WTC11 (cell line): ENCODE data around the gene OR5AU1. TPM values are rescaled to one million over a fixed set of nuclear protein-coding genes. Genes with fewer than 3 reads are reported as not detected.

Experiments
- ATAC-seq: fragments of 200-7000 bp; cut with Tn5 transposase; 2 replicates; pipeline ENCODE4 v1.10.0; 2021; ENCODE audit warnings: mild to moderate bottlenecking, moderate library complexity
- CTCF ChIA-PET: fragments of 300-600 bp; sonication (Branson Sonifier 250); formaldehyde crosslinking; loops from one replicate; lab custom pipeline; 2021; ENCODE audit warnings: antibody characterized with exemption; lab: Charles Lee
- POLR2A ChIA-PET: fragments of 350-600 bp; sonication (Branson Sonifier 250); formaldehyde crosslinking; loops from one replicate; lab custom pipeline; 2021; ENCODE audit warnings: antibody characterized with exemption; lab: Charles Lee
- DNase-seq: peaks from one replicate; pipeline ENCODE4 v3.0.0; 2021; ENCODE audit warnings: low spot score
- H3K27ac Mint-ChIP-seq: 2 replicates; pipeline ENCODE4 v1.8.0; 2021; ENCODE audit warnings: mixed read lengths
- H3K27me3 Mint-ChIP-seq: 2 replicates; pipeline ENCODE4 v1.8.0; 2021; ENCODE audit warnings: low read depth, mild to moderate bottlenecking, moderate library complexity, mixed read lengths
- H3K36me3 Mint-ChIP-seq: 2 replicates; pipeline ENCODE4 v1.8.0; 2021; ENCODE audit warnings: mixed read lengths
- H3K4me1 Mint-ChIP-seq: 2 replicates; pipeline ENCODE4 v1.8.0; 2022; ENCODE audit warnings: mixed read lengths
- H3K4me3 Mint-ChIP-seq: 2 replicates; pipeline ENCODE4 v1.8.0; 2021; ENCODE audit warnings: mild to moderate bottlenecking, moderate library complexity, mixed read lengths
- H3K9me3 Mint-ChIP-seq: 2 replicates; pipeline ENCODE4 v1.8.0; 2021; ENCODE audit warnings: mixed read lengths
- ATF3 ChIP-seq: sonication (generic); formaldehyde crosslinking; conservative IDR thresholded peaks from 2 replicates; pipeline ENCODE4 v1.8.1; 2022; ENCODE audit warnings: mild to moderate bottlenecking, missing genetic modification reagents
- CREB1 ChIP-seq: sonication (generic); formaldehyde crosslinking; IDR thresholded peaks from 2 replicates; pipeline ENCODE4 v1.8.0; 2023; ENCODE audit warnings: mild to moderate bottlenecking, missing genetic modification reagents
- EMX1 ChIP-seq: fragments of 250-450 bp; sonication (Bioruptor Pico); IDR thresholded peaks from 2 replicates; pipeline ENCODE4 v1.8.0; 2021; ENCODE audit warnings: mild to moderate bottlenecking
- FOXK1 ChIP-seq: sonication (generic); formaldehyde crosslinking; IDR thresholded peaks from 2 replicates; pipeline ENCODE4 v1.8.0; 2022; ENCODE audit warnings: mild to moderate bottlenecking, moderate library complexity, missing genetic modification reagents
- GTF2I ChIP-seq: fragments of 250-450 bp; sonication (Bioruptor Pico); conservative IDR thresholded peaks from 2 replicates; pipeline ENCODE4 v1.4.0; 2021; ENCODE audit warnings: mild to moderate bottlenecking
- JAZF1 ChIP-seq: fragments of 250-450 bp; sonication (Bioruptor Pico); IDR thresholded peaks from 2 replicates; pipeline ENCODE4 v1.9.0; 2021; ENCODE audit warnings: moderate library complexity, mild to moderate bottlenecking, inconsistent platforms
- KAT7 ChIP-seq: sonication (generic); formaldehyde crosslinking; IDR thresholded peaks from 2 replicates; pipeline ENCODE4 v1.8.1; 2023; ENCODE audit warnings: missing genetic modification reagents, mild to moderate bottlenecking, borderline replicate concordance
- MXD4 ChIP-seq: fragments of 250-450 bp; sonication (Bioruptor Pico); IDR thresholded peaks from 2 replicates; pipeline ENCODE4 v1.8.0; 2021; ENCODE audit warnings: mild to moderate bottlenecking, moderate library complexity, borderline replicate concordance
- MYBL2 ChIP-seq: sonication (generic); formaldehyde crosslinking; IDR thresholded peaks from 2 replicates; pipeline ENCODE4 v1.8.1; 2023; ENCODE audit warnings: mild to moderate bottlenecking, moderate library complexity, missing genetic modification reagents
- NFYB ChIP-seq: sonication (generic); formaldehyde crosslinking; conservative IDR thresholded peaks from 2 replicates; pipeline ENCODE4 v1.8.0; 2022; ENCODE audit warnings: low read depth, missing genetic modification reagents
- NR1H2 ChIP-seq: sonication (generic); formaldehyde crosslinking; IDR thresholded peaks from 2 replicates; pipeline ENCODE4 v1.9.0; 2021; ENCODE audit warnings: mild to moderate bottlenecking, moderate library complexity, missing genetic modification reagents
- RELA ChIP-seq: sonication (generic); formaldehyde crosslinking; IDR thresholded peaks from 2 replicates; pipeline ENCODE4 v1.8.1; 2022; ENCODE audit warnings: missing genetic modification reagents, mild to moderate bottlenecking, borderline replicate concordance
- SMAD3 ChIP-seq: sonication (generic); formaldehyde crosslinking; IDR thresholded peaks from 2 replicates; pipeline ENCODE4 v1.8.0; 2022; ENCODE audit warnings: missing genetic modification reagents, mild to moderate bottlenecking, borderline replicate concordance
- SMAD4 ChIP-seq: sonication (generic); formaldehyde crosslinking; IDR thresholded peaks from 2 replicates; pipeline ENCODE4 v1.8.0; 2022; ENCODE audit warnings: mild to moderate bottlenecking, missing genetic modification reagents
- TEAD4 ChIP-seq: sonication (generic); formaldehyde crosslinking; IDR thresholded peaks from 2 replicates; pipeline ENCODE4 v1.8.0; 2022; ENCODE audit warnings: mild to moderate bottlenecking, missing genetic modification reagents
- ZBTB21 ChIP-seq: sonication (generic); formaldehyde crosslinking; IDR thresholded peaks from 2 replicates; pipeline ENCODE4 v1.8.1; 2023; ENCODE audit warnings: mild to moderate bottlenecking, missing genetic modification reagents, borderline replicate concordance
- ZNF121 ChIP-seq: sonication (generic); formaldehyde crosslinking; IDR thresholded peaks from 2 replicates; pipeline ENCODE4 v1.8.0; 2023; ENCODE audit warnings: missing genetic modification reagents
- ZNF138 ChIP-seq: sonication (generic); formaldehyde crosslinking; conservative IDR thresholded peaks from 2 replicates; pipeline ENCODE4 v1.8.1; 2022; ENCODE audit warnings: mild to moderate bottlenecking, moderate library complexity, missing genetic modification reagents
- ZNF219 ChIP-seq: sonication (generic); formaldehyde crosslinking; IDR thresholded peaks from 2 replicates; pipeline ENCODE4 v1.8.0; 2023; ENCODE audit warnings: missing genetic modification reagents, mild to moderate bottlenecking, borderline replicate concordance
- ZNF317 ChIP-seq: sonication (generic); formaldehyde crosslinking; IDR thresholded peaks from 2 replicates; pipeline ENCODE4 v1.8.1; 2023; ENCODE audit warnings: low read depth, mild to moderate bottlenecking, moderate library complexity, missing genetic modification reagents, borderline replicate concordance
- ZNF423 ChIP-seq: fragments of 250-450 bp; sonication (Bioruptor Pico); IDR thresholded peaks from 2 replicates; pipeline ENCODE4 v2.1.2; 2022; ENCODE audit warnings: mild to moderate bottlenecking, moderate library complexity
- total RNA-seq: library from RNA; stranded (reverse); gene quantifications from 3 replicates; pipeline ENCODE4 v1.2.3, GENCODE V29; 2021
- TF ChIP-seq, protein P1 (sequence below): sonication (generic); formaldehyde crosslinking; IDR thresholded peaks from 2 replicates; pipeline ENCODE4 v1.8.0; 2022; ENCODE audit warnings: mild to moderate bottlenecking, missing genetic modification reagents
- TF ChIP-seq, protein P2 (sequence below): sonication (generic); formaldehyde crosslinking; IDR thresholded peaks from 2 replicates; pipeline ENCODE4 v1.8.1; 2023; ENCODE audit warnings: mild to moderate bottlenecking, missing genetic modification reagents, borderline replicate concordance
- TF ChIP-seq, protein P3 (sequence below): fragments of 250-450 bp; sonication (Bioruptor Pico); IDR thresholded peaks from 2 replicates; pipeline ENCODE4 v1.9.0; 2021; ENCODE audit warnings: mild to moderate bottlenecking, borderline replicate concordance

OR5AU1 gene
- total RNA-seq, 1 experiment from 2014 or later: not detected

DNA sequence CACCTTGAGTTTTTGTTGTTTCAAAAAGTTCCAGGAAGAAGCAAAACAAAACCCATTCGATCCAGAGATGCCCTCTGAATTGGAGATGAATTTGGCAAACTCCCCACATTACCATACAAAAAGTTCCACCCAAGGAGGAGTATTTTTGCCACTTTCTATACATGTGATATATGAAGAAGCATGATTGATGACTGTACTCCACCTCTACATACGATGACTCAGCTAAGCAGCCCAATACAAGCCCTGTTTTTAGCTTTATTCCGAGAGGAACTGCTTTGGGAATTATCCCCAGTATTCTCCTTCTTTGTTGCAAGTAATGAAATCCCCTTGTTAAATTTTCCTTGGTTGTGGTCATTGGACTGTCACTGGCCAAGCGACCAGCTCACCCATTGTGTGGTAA is 43.6 kb downstream of the OR5AU1 start:
- CTCF ChIA-PET: interaction anchor here (0.5 to 1.1 kb wide), 5 partner anchors 14 to 442 kb away, joined by 3 to 5 read pairs (median 3); partner anchors contain the start of gene ZNF219
- H3K27me3 Mint-ChIP-seq: no peaks in the 10 kb centered on the region
- ATAC-seq: no peak

DNA sequence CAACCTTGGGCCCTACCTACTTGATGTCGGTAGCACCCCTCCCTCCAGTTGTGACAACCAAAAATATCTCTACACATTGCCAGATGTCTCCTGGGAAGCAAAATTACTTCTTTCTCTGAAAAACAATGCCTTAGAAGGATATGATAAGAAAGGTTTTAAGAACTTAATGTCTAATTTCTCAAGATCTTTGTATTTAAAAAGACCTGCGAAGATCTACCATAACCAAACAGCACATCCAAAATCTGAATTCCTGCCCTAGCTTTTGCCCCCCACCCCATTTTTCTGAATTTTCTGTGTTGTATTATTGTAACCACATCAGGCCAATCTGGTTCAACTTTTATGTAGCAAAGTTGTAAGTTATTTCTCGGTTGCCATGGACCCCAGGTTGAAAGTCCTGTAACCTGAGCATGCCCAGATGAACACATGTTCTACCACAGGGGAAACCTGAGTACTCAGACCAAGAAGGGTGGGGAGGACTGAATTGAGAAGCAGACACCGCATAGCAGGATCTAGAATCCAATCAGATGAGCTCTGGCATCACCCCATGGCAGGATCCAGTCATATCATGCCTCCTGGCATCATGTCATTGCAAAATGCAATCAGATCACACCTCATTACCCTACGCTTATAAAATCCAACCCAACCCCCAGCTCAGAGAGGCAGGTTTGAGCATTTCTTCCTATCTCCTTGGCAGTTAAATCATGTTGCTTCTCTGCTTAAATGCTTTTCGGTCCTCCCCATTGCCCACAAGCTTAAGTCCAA is 46.3 kb downstream of the OR5AU1 start:
- peak overlapping the region; percentile 11; the same call in 1 of the 2 replicates for H3K27ac Mint-ChIP-seq
- DNase-seq: no peak
- TF ChIP-seq SMAD4 (CRISPR knock-in tag) (no peak), TEAD4 (CRISPR knock-in tag) (no peak), CREB1 (no peak), ZNF423 (CRISPR knock-in tag) (no peak), RELA (CRISPR knock-in tag) (no peak), ZNF121 (CRISPR knock-in tag) (no peak), EMX1 (CRISPR knock-in tag) (no peak), JAZF1 (no peak), ZNF219 (CRISPR knock-in tag) (no peak), FOXK1 (CRISPR knock-in tag) (no peak), ZNF138 (CRISPR knock-in tag) (no peak), GTF2I (CRISPR knock-in tag) (no peak), SMAD3 (CRISPR knock-in tag) (no peak), NFYB (CRISPR knock-in tag) (no peak), NR1H2 (CRISPR knock-in tag) (no peak), MXD4 (no peak)
- TF ChIP-seq, protein P1, sequence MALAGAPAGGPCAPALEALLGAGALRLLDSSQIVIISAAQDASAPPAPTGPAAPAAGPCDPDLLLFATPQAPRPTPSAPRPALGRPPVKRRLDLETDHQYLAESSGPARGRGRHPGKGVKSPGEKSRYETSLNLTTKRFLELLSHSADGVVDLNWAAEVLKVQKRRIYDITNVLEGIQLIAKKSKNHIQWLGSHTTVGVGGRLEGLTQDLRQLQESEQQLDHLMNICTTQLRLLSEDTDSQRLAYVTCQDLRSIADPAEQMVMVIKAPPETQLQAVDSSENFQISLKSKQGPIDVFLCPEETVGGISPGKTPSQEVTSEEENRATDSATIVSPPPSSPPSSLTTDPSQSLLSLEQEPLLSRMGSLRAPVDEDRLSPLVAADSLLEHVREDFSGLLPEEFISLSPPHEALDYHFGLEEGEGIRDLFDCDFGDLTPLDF (CRISPR knock-in tag): no peak

More for the DNA sequence above, 43.6 kb downstream of the OR5AU1 start:
- TF ChIP-seq ZNF317 (CRISPR knock-in tag) (no peak), ATF3 (CRISPR knock-in tag) (no peak), RELA (CRISPR knock-in tag) (no peak), KAT7 (CRISPR knock-in tag) (no peak), JAZF1 (no peak), MYBL2 (CRISPR knock-in tag) (no peak), ZBTB21 (CRISPR knock-in tag) (no peak), FOXK1 (CRISPR knock-in tag) (no peak)
- TF ChIP-seq, protein P2, sequence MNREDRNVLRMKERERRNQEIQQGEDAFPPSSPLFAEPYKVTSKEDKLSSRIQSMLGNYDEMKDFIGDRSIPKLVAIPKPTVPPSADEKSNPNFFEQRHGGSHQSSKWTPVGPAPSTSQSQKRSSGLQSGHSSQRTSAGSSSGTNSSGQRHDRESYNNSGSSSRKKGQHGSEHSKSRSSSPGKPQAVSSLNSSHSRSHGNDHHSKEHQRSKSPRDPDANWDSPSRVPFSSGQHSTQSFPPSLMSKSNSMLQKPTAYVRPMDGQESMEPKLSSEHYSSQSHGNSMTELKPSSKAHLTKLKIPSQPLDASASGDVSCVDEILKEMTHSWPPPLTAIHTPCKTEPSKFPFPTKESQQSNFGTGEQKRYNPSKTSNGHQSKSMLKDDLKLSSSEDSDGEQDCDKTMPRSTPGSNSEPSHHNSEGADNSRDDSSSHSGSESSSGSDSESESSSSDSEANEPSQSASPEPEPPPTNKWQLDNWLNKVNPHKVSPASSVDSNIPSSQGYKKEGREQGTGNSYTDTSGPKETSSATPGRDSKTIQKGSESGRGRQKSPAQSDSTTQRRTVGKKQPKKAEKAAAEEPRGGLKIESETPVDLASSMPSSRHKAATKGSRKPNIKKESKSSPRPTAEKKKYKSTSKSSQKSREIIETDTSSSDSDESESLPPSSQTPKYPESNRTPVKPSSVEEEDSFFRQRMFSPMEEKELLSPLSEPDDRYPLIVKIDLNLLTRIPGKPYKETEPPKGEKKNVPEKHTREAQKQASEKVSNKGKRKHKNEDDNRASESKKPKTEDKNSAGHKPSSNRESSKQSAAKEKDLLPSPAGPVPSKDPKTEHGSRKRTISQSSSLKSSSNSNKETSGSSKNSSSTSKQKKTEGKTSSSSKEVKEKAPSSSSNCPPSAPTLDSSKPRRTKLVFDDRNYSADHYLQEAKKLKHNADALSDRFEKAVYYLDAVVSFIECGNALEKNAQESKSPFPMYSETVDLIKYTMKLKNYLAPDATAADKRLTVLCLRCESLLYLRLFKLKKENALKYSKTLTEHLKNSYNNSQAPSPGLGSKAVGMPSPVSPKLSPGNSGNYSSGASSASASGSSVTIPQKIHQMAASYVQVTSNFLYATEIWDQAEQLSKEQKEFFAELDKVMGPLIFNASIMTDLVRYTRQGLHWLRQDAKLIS: no peak
- TF ChIP-seq, protein P3, sequence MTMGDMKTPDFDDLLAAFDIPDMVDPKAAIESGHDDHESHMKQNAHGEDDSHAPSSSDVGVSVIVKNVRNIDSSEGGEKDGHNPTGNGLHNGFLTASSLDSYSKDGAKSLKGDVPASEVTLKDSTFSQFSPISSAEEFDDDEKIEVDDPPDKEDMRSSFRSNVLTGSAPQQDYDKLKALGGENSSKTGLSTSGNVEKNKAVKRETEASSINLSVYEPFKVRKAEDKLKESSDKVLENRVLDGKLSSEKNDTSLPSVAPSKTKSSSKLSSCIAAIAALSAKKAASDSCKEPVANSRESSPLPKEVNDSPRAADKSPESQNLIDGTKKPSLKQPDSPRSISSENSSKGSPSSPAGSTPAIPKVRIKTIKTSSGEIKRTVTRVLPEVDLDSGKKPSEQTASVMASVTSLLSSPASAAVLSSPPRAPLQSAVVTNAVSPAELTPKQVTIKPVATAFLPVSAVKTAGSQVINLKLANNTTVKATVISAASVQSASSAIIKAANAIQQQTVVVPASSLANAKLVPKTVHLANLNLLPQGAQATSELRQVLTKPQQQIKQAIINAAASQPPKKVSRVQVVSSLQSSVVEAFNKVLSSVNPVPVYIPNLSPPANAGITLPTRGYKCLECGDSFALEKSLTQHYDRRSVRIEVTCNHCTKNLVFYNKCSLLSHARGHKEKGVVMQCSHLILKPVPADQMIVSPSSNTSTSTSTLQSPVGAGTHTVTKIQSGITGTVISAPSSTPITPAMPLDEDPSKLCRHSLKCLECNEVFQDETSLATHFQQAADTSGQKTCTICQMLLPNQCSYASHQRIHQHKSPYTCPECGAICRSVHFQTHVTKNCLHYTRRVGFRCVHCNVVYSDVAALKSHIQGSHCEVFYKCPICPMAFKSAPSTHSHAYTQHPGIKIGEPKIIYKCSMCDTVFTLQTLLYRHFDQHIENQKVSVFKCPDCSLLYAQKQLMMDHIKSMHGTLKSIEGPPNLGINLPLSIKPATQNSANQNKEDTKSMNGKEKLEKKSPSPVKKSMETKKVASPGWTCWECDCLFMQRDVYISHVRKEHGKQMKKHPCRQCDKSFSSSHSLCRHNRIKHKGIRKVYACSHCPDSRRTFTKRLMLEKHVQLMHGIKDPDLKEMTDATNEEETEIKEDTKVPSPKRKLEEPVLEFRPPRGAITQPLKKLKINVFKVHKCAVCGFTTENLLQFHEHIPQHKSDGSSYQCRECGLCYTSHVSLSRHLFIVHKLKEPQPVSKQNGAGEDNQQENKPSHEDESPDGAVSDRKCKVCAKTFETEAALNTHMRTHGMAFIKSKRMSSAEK (CRISPR knock-in tag): no peak
- Mint-ChIP-seq H3K9me3 (no peaks in the 10 kb centered on the region), H3K4me3 (no peak overlapping the region), H3K4me1 (peaks cover 24% of the 10 kb centered on the region), H3K27ac (no peak overlapping the region), H3K36me3 (no peaks in the 10 kb centered on the region)
- DNase-seq: no peak
- POLR2A ChIA-PET: interaction anchor here (1.6 kb wide), 1 partner anchor 41 kb away, joined by 3 read pairs; no protein-coding TSS in a partner anchor

More for the DNA sequence above, 46.3 kb downstream of the OR5AU1 start:
- no peaks in the 10 kb centered on the region for H3K9me3 Mint-ChIP-seq
- no peaks in the 10 kb centered on the region for H3K27me3 Mint-ChIP-seq
- H3K36me3 Mint-ChIP-seq: no peaks in the 10 kb centered on the region
- CTCF ChIA-PET: interaction anchor here (0.7 to 8.6 kb wide), 7 partner anchors 15 to 95 kb away, joined by 3 to 321 read pairs (median 6); no protein-coding TSS in a partner anchor
- peak; percentile 59 for ATAC-seq
- POLR2A ChIA-PET: interaction anchor here (0.6 kb wide), 2 partner anchors 47 to 110 kb away, joined by 3 read pairs; no protein-coding TSS in a partner anchor
- peaks cover 43% of the 10 kb centered on the region for H3K4me1 Mint-ChIP-seq
- no peak overlapping the region for H3K4me3 Mint-ChIP-seq
